GM12878 (cell line): ENCODE measurements around the gene CCS. TPM values are rescaled to one million over a fixed set of nuclear protein-coding genes. Genes with fewer than 3 reads are reported as not detected.

ENCODE experiments used
- BCL3 ChIP-seq: IDR thresholded peaks from 2 replicates; pipeline ENCODE4 v1.6.1; 2011; ENCODE audit warnings: borderline replicate concordance, low read depth, mild to moderate bottlenecking, moderate library complexity, low read length; ENCODE audit not compliant: insufficient read depth, poor library complexity, severe bottlenecking
- CHD4 ChIP-seq: fragments of 200-600 bp; sonication (generic); IDR thresholded peaks from 2 replicates; pipeline ENCODE4 v1.6.1; 2016; ENCODE audit warnings: mild to moderate bottlenecking
- CTCF ChIP-seq, 3 experiments: IDR thresholded peaks in 2 of 3; conservative IDR thresholded peaks in 1 of 3; 2 replicates each; pipeline ENCODE4 v1.5.1; 2011; ENCODE audit warnings: low read depth in 3 of 3, low read length in 3 of 3, mild to moderate bottlenecking in 3 of 3, control low read depth in 2 of 3, moderate library complexity in 2 of 3, inconsistent platforms in 1 of 3, mixed read lengths in 1 of 3; ENCODE audit not compliant: control insufficient read depth in 2 of 3, insufficient read depth in 1 of 3; ENCODE audit errors: extremely low read depth in 1 of 3
- EGR1 ChIP-seq, 2 experiments: IDR thresholded peaks; 1 replicate in 1 of 2; 2 replicates in 1 of 2; pipeline ENCODE4 v1.6.1; 2011 to 2012; ENCODE audit warnings: low read depth in 2 of 2, low read length in 2 of 2, borderline replicate concordance in 1 of 2, mild to moderate bottlenecking in 1 of 2, moderate library complexity in 1 of 2
- HDAC2 ChIP-seq: fragments of 200-600 bp; sonication (generic); IDR thresholded peaks from 2 replicates; pipeline ENCODE4 v1.6.1; 2017
- JUND ChIP-seq: IDR thresholded peaks from 2 replicates; pipeline ENCODE4 v1.6.1; 2012; ENCODE audit warnings: low read depth, mild to moderate bottlenecking, low read length, improper control_type of control experiment, moderate library complexity
- LARP7 ChIP-seq: fragments of 450-650 bp; IDR thresholded peaks from 2 replicates; pipeline ENCODE4 v1.6.1; 2017; ENCODE audit warnings: mild to moderate bottlenecking
- MAX ChIP-seq: IDR thresholded peaks from 2 replicates; pipeline ENCODE4 v1.6.1; 2012; ENCODE audit warnings: low read depth, low read length, improper control_type of control experiment
- MXI1 ChIP-seq: fragments of 150-350 bp; IDR thresholded peaks from 2 replicates; pipeline ENCODE4 v1.6.1; 2011; ENCODE audit warnings: low read depth, mild to moderate bottlenecking, inconsistent platforms, low read length, improper control_type of control experiment
- NRF1 ChIP-seq: conservative IDR thresholded peaks from 2 replicates; pipeline ENCODE4 v1.6.1; 2011; ENCODE audit warnings: mild to moderate bottlenecking, low read depth, low read length, improper control_type of control experiment
- PML ChIP-seq: IDR thresholded peaks from 2 replicates; pipeline ENCODE4 v1.6.1; 2012; ENCODE audit warnings: low read length, inconsistent platforms
- POLR2A ChIP-seq: IDR thresholded peaks from 2 replicates; pipeline ENCODE4 v1.6.1; 2011; ENCODE audit warnings: low read depth, mild to moderate bottlenecking, low read length
- POLR2AphosphoS2 ChIP-seq: IDR thresholded peaks from 2 replicates; pipeline ENCODE4 v1.6.1; 2011; ENCODE audit warnings: low read depth, mild to moderate bottlenecking, low read length, improper control_type of control experiment, moderate library complexity
- POLR2AphosphoS5 ChIP-seq: IDR thresholded peaks from 2 replicates; pipeline ENCODE4 v1.6.1; 2011; ENCODE audit warnings: mild to moderate bottlenecking, low read length, inconsistent platforms
- RUNX3 ChIP-seq: IDR thresholded peaks from 2 replicates; pipeline ENCODE4 v1.6.1; 2012; ENCODE audit warnings: low read length, inconsistent platforms
- SREBF2 ChIP-seq: IDR thresholded peaks from 2 replicates; pipeline ENCODE4 v1.6.1; 2012; ENCODE audit warnings: mild to moderate bottlenecking, low read length
- SRF ChIP-seq, 2 experiments: IDR thresholded peaks; 2 replicates each; pipeline ENCODE4 v1.6.1; 2011; ENCODE audit warnings: low read depth in 2 of 2, low read length in 2 of 2, mild to moderate bottlenecking in 1 of 2, moderate library complexity in 1 of 2
- STAT1 ChIP-seq: fragments of 450-650 bp; conservative IDR thresholded peaks from 2 replicates; pipeline ENCODE4 v1.6.1; 2014; ENCODE audit warnings: antibody characterized with exemption, mild to moderate bottlenecking
- TCF7 ChIP-seq: IDR thresholded peaks from 2 replicates; pipeline ENCODE4 v1.6.1; 2014; ENCODE audit warnings: antibody characterized with exemption, borderline replicate concordance
- ZNF207 ChIP-seq: fragments of 450-650 bp; IDR thresholded peaks from 2 replicates; pipeline ENCODE4 v1.6.1; 2014; ENCODE audit warnings: antibody characterized with exemption, mild to moderate bottlenecking, borderline replicate concordance
- polyA plus RNA-seq, 11 experiments: library from polyadenylated mRNA; depleted of rRNA in 4 of 11; unstranded in 6 of 11; stranded (reverse) in 5 of 11; fragments of >200 nt; fragmentation: Nextera tagmentation in 4 of 11; fragmentation: Illumina TruSeq in 1 of 11; extraction: Ambion mirVana in 4 of 11; extraction: Trizol in 1 of 11; gene quantifications; 1 replicate in 1 of 11; 2 replicates in 10 of 11; pipeline versions ENCODE4 v1.2.1 to v1.2.3, GENCODE V29; 2011 to 2016; ENCODE audit warnings: inconsistent platforms in 2 of 11, missing spikeins in 2 of 11, low read depth in 1 of 11
- total RNA-seq, 4 experiments: library from RNA; depleted of rRNA in 3 of 4; stranded (reverse); fragments of >200 nt in 3 of 4; fragmentation: Illumina TruSeq in 1 of 4; extraction: Trizol in 1 of 4; gene quantifications; 2 replicates each; pipeline versions ENCODE4 v1.2.1 to v1.2.3, GENCODE V29; 2013 to 2021
- TF ChIP-seq, protein P1 (sequence below): fragments of 450-650 bp; formaldehyde crosslinking; IDR thresholded peaks from 2 replicates; pipeline ENCODE4 v1.4.0; 2020; ENCODE audit warnings: mild to moderate bottlenecking, moderate library complexity
- TF ChIP-seq, protein P2 (sequence below): IDR thresholded peaks from 2 replicates; pipeline ENCODE4 v1.6.1; 2011; ENCODE audit warnings: borderline replicate concordance, low read depth, mild to moderate bottlenecking, moderate library complexity, mixed read lengths, low read length; ENCODE audit not compliant: insufficient read depth; ENCODE audit errors: extremely low read length

Gene CCS
- total and polyA plus RNA-seq, 10 of the 15 experiments (the other 5 are each of a cell fraction or from before 2014, with no cell fraction given) = 1.5 to 44.2 (median 30.6) TPM

DNA sequence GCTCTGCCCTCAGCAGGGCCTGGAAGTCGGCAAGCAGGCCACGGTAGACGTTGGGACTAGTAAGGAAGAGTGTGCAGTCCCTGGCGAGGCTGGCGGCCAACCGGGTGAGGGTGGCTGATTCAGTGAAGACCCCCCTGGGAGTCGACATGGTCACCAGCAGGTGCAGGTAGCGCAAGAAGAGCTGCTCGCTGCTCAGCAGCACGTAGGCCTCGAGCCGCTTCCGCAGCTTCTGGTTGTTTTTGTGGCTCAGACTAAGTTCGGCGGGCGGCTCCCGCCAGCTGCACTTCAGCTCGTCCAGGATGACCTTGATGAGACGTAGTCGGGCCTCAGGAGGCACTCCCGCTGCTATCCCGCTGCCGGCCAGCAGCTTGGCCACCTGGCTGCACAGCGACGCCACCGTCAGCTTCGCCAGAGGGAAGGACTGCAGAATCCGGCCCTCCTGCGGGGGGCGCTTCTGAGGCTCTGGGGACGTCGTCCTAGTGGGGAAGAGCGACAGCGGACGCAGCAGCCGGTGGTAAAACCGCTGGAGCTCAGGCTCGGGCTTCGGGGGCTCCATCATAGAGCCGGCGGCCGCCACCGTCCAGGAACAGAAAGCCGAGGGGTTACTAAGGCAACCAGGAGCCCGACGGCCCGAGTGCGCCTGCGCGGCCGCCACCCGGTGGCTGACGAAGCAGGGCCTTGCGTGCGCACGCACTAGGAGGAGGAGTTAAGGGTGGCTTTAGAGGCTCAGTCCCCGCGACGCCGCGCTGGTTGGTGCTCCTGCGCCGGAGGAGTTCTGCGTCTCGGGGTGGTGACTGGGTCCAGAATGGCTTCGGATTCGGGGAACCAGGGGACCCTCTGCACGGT is at the start of gene CCS, which contains the start of gene CCDC87 (continued):
- peak; percentile 97 for TF ChIP-seq POLR2AphosphoS5
- TF ChIP-seq SREBF2 = no peak
- no peak for TF ChIP-seq CHD4
- TF ChIP-seq SRF (IDR thresholded peaks at IDR 0.05; ENCODE audit: low read depth in 2 of 2, low read length in 2 of 2) = 0 out of 4 replicates have a peak, but pooled peaks of 1 of the 2 experiments have one; percentile 9
- no peak for TF ChIP-seq JUND
- TF ChIP-seq, protein P1, sequence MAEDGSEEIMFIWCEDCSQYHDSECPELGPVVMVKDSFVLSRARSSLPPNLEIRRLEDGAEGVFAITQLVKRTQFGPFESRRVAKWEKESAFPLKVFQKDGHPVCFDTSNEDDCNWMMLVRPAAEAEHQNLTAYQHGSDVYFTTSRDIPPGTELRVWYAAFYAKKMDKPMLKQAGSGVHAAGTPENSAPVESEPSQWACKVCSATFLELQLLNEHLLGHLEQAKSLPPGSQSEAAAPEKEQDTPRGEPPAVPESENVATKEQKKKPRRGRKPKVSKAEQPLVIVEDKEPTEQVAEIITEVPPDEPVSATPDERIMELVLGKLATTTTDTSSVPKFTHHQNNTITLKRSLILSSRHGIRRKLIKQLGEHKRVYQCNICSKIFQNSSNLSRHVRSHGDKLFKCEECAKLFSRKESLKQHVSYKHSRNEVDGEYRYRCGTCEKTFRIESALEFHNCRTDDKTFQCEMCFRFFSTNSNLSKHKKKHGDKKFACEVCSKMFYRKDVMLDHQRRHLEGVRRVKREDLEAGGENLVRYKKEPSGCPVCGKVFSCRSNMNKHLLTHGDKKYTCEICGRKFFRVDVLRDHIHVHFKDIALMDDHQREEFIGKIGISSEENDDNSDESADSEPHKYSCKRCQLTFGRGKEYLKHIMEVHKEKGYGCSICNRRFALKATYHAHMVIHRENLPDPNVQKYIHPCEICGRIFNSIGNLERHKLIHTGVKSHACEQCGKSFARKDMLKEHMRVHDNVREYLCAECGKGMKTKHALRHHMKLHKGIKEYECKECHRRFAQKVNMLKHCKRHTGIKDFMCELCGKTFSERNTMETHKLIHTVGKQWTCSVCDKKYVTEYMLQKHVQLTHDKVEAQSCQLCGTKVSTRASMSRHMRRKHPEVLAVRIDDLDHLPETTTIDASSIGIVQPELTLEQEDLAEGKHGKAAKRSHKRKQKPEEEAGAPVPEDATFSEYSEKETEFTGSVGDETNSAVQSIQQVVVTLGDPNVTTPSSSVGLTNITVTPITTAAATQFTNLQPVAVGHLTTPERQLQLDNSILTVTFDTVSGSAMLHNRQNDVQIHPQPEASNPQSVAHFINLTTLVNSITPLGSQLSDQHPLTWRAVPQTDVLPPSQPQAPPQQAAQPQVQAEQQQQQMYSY = no peak
- TF ChIP-seq ZNF207 = no peak
- no peak for TF ChIP-seq TCF7
- TF ChIP-seq RUNX3 = no peak
- TF ChIP-seq EGR1 (IDR thresholded peaks at IDR 0.05; ENCODE audit: borderline replicate concordance in 1 of 2, low read depth in 2 of 2, low read length in 2 of 2) = no peak
- TF ChIP-seq POLR2AphosphoS2 = peak; percentile 93
- TF ChIP-seq PML = peak; percentile 61; the same call in 1 of the 2 replicates
- TF ChIP-seq CTCF (IDR thresholded peaks at IDR 0.05 in 2 of 3, conservative IDR thresholded peaks at IDR 0.05 in 1 of 3; ENCODE audit: control insufficient read depth in 2 of 3, extremely low read depth in 1 of 3, insufficient read depth in 1 of 3, low read depth in 3 of 3, low read length in 3 of 3) = peak; percentile 55 to 68 (median 56)
- TF ChIP-seq, protein P2, sequence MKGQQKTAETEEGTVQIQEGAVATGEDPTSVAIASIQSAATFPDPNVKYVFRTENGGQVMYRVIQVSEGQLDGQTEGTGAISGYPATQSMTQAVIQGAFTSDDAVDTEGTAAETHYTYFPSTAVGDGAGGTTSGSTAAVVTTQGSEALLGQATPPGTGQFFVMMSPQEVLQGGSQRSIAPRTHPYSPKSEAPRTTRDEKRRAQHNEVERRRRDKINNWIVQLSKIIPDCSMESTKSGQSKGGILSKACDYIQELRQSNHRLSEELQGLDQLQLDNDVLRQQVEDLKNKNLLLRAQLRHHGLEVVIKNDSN = no peak
- TF ChIP-seq HDAC2 = no peak
- peak; percentile 88 for TF ChIP-seq NRF1
- TF ChIP-seq POLR2A = peak; percentile 100
- TF ChIP-seq MXI1 = peak; percentile 90
- TF ChIP-seq STAT1 = 0 out of 2 replicates have a peak, but pooled peaks have one; percentile 40
- no peak for TF ChIP-seq BCL3
- TF ChIP-seq LARP7 = no peak
- no peak; the same call in 1 of the 2 replicates for TF ChIP-seq MAX
